Activated CD8-positive, alpha-beta memory T cell treated with anti-CD3 and anti-CD28 coated beads, Interleukin-2, amount 10 ng/mL, durations not matched to agents 7 days and 5 days (primary cell): ENCODE measurements around the gene RPS18. TPM values are rescaled to one million over a fixed set of nuclear protein-coding genes. Genes with fewer than 3 reads are reported as not detected.

ENCODE experiments used
- ATAC-seq: fragments of 150-1000 bp; cut with Tn5 transposase; one replicate; pipeline ENCODE4 v1.10.0; 2021; ENCODE audit warnings: moderate library complexity
- CTCF ChIA-PET: fragments of 350-600 bp; sonication (Branson Sonifier 250); formaldehyde crosslinking; loops from one replicate; lab custom pipeline; 2021; ENCODE audit warnings: antibody characterized with exemption; lab: Charles Lee
- DNase-seq: peaks from one replicate; pipeline ENCODE4 v3.0.0-alpha.2; 2020
- H3K27ac Mint-ChIP-seq: one replicate; pipeline ENCODE4 v1.8.0; 2021; ENCODE audit warnings: mild to moderate bottlenecking, mixed read lengths
- H3K27me3 Mint-ChIP-seq: one replicate; pipeline ENCODE4 v1.8.0; 2021; ENCODE audit warnings: mixed read lengths
- H3K36me3 Mint-ChIP-seq: one replicate; pipeline ENCODE4 v1.8.0; 2021; ENCODE audit warnings: mild to moderate bottlenecking, mixed read lengths
- H3K4me1 Mint-ChIP-seq: one replicate; pipeline ENCODE4 v1.8.0; 2021; ENCODE audit warnings: mixed read lengths
- H3K4me3 Mint-ChIP-seq: one replicate; pipeline ENCODE4 v1.8.0; 2021; ENCODE audit warnings: mild to moderate bottlenecking, moderate library complexity, mixed read lengths
- H3K9me3 Mint-ChIP-seq: one replicate; pipeline ENCODE4 v1.8.0; 2022; ENCODE audit warnings: low read depth, mixed read lengths
- total RNA-seq, 2 experiments: library from RNA; stranded (reverse); gene quantifications; one replicate each; pipeline ENCODE4 v1.2.3, GENCODE V29; 2021

RPS18 gene
- total RNA-seq, 2 experiments from 2014 or later: 2,808 to 3,161 TPM

- no peak overlapping the region for H3K27ac Mint-ChIP-seq
- peaks cover 42% of the 10 kb centered on the region for H3K4me1 Mint-ChIP-seq
- CTCF ChIA-PET: interaction anchor here (0.7 to 6.3 kb wide), 5 partner anchors 10 to 104 kb away, joined by 3 to 58 read pairs (median 7); partner anchors contain the start of gene B3GALT4
Measured at GRCh38 chr6:33286946-33287914, 15.4 kb downstream of the RPS18 start.

GRCh38 chr6:33288141-33288920 is 16.5 kb downstream of the RPS18 start:
- no peaks in the 10 kb centered on the region for H3K27me3 Mint-ChIP-seq
- no peaks in the 10 kb centered on the region for H3K9me3 Mint-ChIP-seq
- peaks cover 28% of the 10 kb centered on the region for H3K36me3 Mint-ChIP-seq
- CTCF ChIA-PET: interaction anchor here (0.8 to 6.3 kb wide), 18 partner anchors 10 to 166 kb away, joined by 3 to 58 read pairs (median 4); partner anchors contain the start of genes B3GALT4, RGL2, RPS18 and TAPBP
- H3K27ac Mint-ChIP-seq: peak overlapping the region; percentile 89
- ATAC-seq (no peak), DNase-seq (no peak)
- peak overlapping the region; percentile 89 for H3K4me3 Mint-ChIP-seq
- H3K4me1 Mint-ChIP-seq: peaks cover 42% of the 10 kb centered on the region

More at GRCh38 chr6:33286946-33287914, 15.4 kb downstream of the RPS18 start:
- H3K4me3 Mint-ChIP-seq: peak overlapping the region; percentile 89
- H3K27me3 Mint-ChIP-seq: no peaks in the 10 kb centered on the region
- peaks cover 26% of the 10 kb centered on the region for H3K36me3 Mint-ChIP-seq
- DNase-seq: no peak
- no peaks in the 10 kb centered on the region for H3K9me3 Mint-ChIP-seq
- no peak for ATAC-seq

- peak within 1 kb of the TSS; percentile 89 for H3K27ac Mint-ChIP-seq
- peak within 1 kb of the TSS; percentile 89 for H3K4me3 Mint-ChIP-seq
- DNase-seq: peak; percentile 93
- H3K27me3 Mint-ChIP-seq: no peaks in the 10 kb centered on the region
- no peaks in the 10 kb centered on the region for H3K9me3 Mint-ChIP-seq
- H3K36me3 Mint-ChIP-seq: peaks cover 27% of the 10 kb centered on the region
- ATAC-seq: peak; percentile 98
- CTCF ChIA-PET: interaction anchor here (0.8 to 6.3 kb wide), 19 partner anchors 8 to 444 kb away, joined by 3 to 58 read pairs (median 4); partner anchors contain the start of genes B3GALT4, RGL2, RPS18 and TAPBP
- peaks cover 42% of the 10 kb centered on the region for H3K4me1 Mint-ChIP-seq
Measured at GRCh38 chr6:33288921-33289783, 17.3 kb downstream of the RPS18 start, which contains the start of the genes PFDN6 and WDR46. PFDN6 (plus strand) TSS chr6:33289601; CDS start chr6:33289857, 256 bp downstream. WDR46 (minus strand) TSS chr6:33289239; CDS start chr6:33289170, 69 bp downstream.

- Mint-ChIP-seq H3K9me3 (no peaks in the 10 kb centered on the region), H3K4me1 (peaks cover 42% of the 10 kb centered on the region), H3K36me3 (peaks cover 26% of the 10 kb centered on the region), H3K27ac (peak overlapping the region; percentile 89), H3K4me3 (peak overlapping the region; percentile 89), H3K27me3 (no peaks in the 10 kb centered on the region)
- peak; percentile 9 for ATAC-seq
- CTCF ChIA-PET: interaction anchor here (0.8 to 6.3 kb wide), 14 partner anchors 8 to 444 kb away, joined by 3 to 58 read pairs (median 6); partner anchors contain the start of genes B3GALT4, RGL2, RPS18 and TAPBP
- DNase-seq: no peak
Measured at GRCh38 chr6:33289784-33290315, 18.0 kb downstream of the RPS18 start.

- peaks cover 42% of the 10 kb centered on the region for H3K4me1 Mint-ChIP-seq
- no peak for DNase-seq
- H3K27me3 Mint-ChIP-seq: no peaks in the 10 kb centered on the region
- peak overlapping the region; percentile 89 for H3K27ac Mint-ChIP-seq
- peaks cover 25% of the 10 kb centered on the region for H3K36me3 Mint-ChIP-seq
- no peak for ATAC-seq
- CTCF ChIA-PET: interaction anchor here (2.1 to 6.3 kb wide), 3 partner anchors 9 to 54 kb away, joined by 6 to 58 read pairs (median 9); partner anchors contain the start of gene B3GALT4
- peak overlapping the region; percentile 89 for H3K4me3 Mint-ChIP-seq
- no peaks in the 10 kb centered on the region for H3K9me3 Mint-ChIP-seq
Measured at GRCh38 chr6:33290459-33290858, 18.6 kb downstream of the RPS18 start.

- DNase-seq (no peak), ATAC-seq (no peak)
- Mint-ChIP-seq H3K27ac (peak overlapping the region; percentile 5), H3K9me3 (no peaks in the 10 kb centered on the region), H3K4me1 (peaks cover 40% of the 10 kb centered on the region), H3K27me3 (no peaks in the 10 kb centered on the region), H3K36me3 (peaks cover 17% of the 10 kb centered on the region), H3K4me3 (no peak overlapping the region)
- CTCF ChIA-PET: no interaction called here
Measured at GRCh38 chr6:33292996-33293682, 21.3 kb downstream of the RPS18 start.

DNA sequence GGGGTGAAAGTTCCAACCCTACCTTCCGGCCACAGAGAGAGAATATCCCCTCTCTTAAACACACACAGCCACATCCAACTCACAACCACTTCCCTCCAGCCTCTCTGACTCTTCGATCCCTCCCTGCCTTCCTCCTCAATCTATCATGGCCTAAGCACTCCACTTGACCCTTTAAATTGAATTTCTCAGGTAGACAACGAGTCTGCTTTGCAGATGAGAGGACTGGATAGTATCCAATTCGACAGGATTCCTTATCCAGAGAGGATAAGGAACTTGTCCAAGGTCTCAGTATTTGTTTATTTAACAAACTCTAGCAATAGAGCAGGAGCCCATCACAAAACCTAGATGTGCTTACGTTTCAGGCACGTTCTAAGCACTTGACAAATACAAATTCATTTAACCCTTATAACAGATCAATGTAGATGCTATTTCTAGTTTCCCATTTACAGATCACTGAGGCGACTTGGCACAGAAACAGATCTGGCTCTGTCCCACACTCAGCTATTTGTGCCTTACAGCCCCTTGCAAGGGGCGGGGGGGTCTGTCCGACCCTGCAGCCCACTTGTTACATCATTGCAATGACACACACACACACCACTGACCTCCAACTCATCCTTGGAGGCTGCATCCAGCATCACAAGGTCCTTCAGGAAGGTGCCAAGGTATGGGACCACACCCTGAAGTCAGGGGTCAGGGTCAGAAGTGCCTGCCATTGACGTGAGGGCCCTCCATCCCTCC is 22.4 kb downstream of the RPS18 start:
- CTCF ChIA-PET: no interaction called here
- DNase-seq (no peak), ATAC-seq (no peak)
- no peaks in the 10 kb centered on the region for H3K27me3 Mint-ChIP-seq
- H3K4me3 Mint-ChIP-seq: no peak overlapping the region
- no peaks in the 10 kb centered on the region for H3K9me3 Mint-ChIP-seq
- H3K27ac Mint-ChIP-seq: no peak overlapping the region
- peaks cover 34% of the 10 kb centered on the region for H3K4me1 Mint-ChIP-seq
- H3K36me3 Mint-ChIP-seq: peaks cover 15% of the 10 kb centered on the region

GRCh38 chr6:33295621-33296369 is 23.9 kb downstream of the RPS18 start:
- DNase-seq (no peak), ATAC-seq (no peak)
- no peak overlapping the region for H3K4me3 Mint-ChIP-seq
- peak overlapping the region; percentile 24 for H3K27ac Mint-ChIP-seq
- H3K36me3 Mint-ChIP-seq: peaks cover 25% of the 10 kb centered on the region
- CTCF ChIA-PET: no interaction called here
- H3K4me1 Mint-ChIP-seq: peaks cover 30% of the 10 kb centered on the region
- no peaks in the 10 kb centered on the region for H3K9me3 Mint-ChIP-seq
- no peaks in the 10 kb centered on the region for H3K27me3 Mint-ChIP-seq

- CTCF ChIA-PET: interaction anchor here (0.7 to 5.4 kb wide), 5 partner anchors 8 to 48 kb away, joined by 3 to 37 read pairs (median 7); partner anchors contain the start of genes PFDN6, TAPBP and WDR46
- DNase-seq: no peak
- Mint-ChIP-seq H3K4me3 (no peak overlapping the region), H3K27ac (no peak overlapping the region), H3K36me3 (peaks cover 29% of the 10 kb centered on the region), H3K27me3 (no peaks in the 10 kb centered on the region), H3K9me3 (no peaks in the 10 kb centered on the region), H3K4me1 (peaks cover 30% of the 10 kb centered on the region)
- ATAC-seq: no peak
Measured at GRCh38 chr6:33296797-33297405, 25.0 kb downstream of the RPS18 start.

- Mint-ChIP-seq H3K9me3 (no peaks in the 10 kb centered on the region), H3K27me3 (no peaks in the 10 kb centered on the region), H3K4me3 (peak overlapping the region; percentile 90), H3K36me3 (peaks cover 28% of the 10 kb centered on the region), H3K4me1 (peaks cover 30% of the 10 kb centered on the region), H3K27ac (peak overlapping the region; percentile 28)
- ATAC-seq (no peak), DNase-seq (no peak)
- CTCF ChIA-PET: interaction anchor here (0.6 to 5.4 kb wide), 9 partner anchors 8 to 326 kb away, joined by 3 to 37 read pairs (median 3); partner anchors contain the start of genes B3GALT4, PFDN6, TAPBP and WDR46
Measured at GRCh38 chr6:33297406-33297955, 25.6 kb downstream of the RPS18 start.
